Measurements from ENCODE around the gene PSMB7.

PSMB7 gene

GRCh38 chr9:124344291-124345050 is 70.8 kb downstream of the PSMB7 start:
- no peak for DNase-seq

- DNase-seq = no peak
These were observed 71.5 kb downstream of the PSMB7 start for GRCh38 chr9:124343533-124344290.

- no peak for DNase-seq
These were observed 72.3 kb downstream of the PSMB7 start for GRCh38 chr9:124342776-124343485.

GRCh38 chr9:124342402-124342775 is 72.9 kb downstream of the PSMB7 start:
- no peak for DNase-seq

- no peak for DNase-seq
These were observed 73.6 kb downstream of the PSMB7 start for GRCh38 chr9:124341455-124342170.

- DNase-seq = no peak
These were observed 74.8 kb downstream of the PSMB7 start for GRCh38 chr9:124340219-124341069.

- no peak for DNase-seq
These were observed 75.6 kb downstream of the PSMB7 start for GRCh38 chr9:124339603-124340146.

GRCh38 chr9:124337562-124337961 is 77.7 kb downstream of the PSMB7 start:
- no peak for DNase-seq

- DNase-seq = no peak
These were observed 79.9 kb downstream of the PSMB7 start for GRCh38 chr9:124335320-124335707.

- no peak for DNase-seq
These were observed 80.5 kb downstream of the PSMB7 start for GRCh38 chr9:124334568-124335319.

GRCh38 chr9:124333203-124333579 is 82.1 kb downstream of the PSMB7 start:
- no peak for DNase-seq

GRCh38 chr9:124332361-124333202 is 82.7 kb downstream of the PSMB7 start:
- DNase-seq = no peak

GRCh38 chr9:124331580-124331979 is 83.7 kb downstream of the PSMB7 start:
- DNase-seq = no peak

GRCh38 chr9:124330011-124330697 is 85.1 kb downstream of the PSMB7 start:
- DNase-seq = no peak

- no peak for DNase-seq
These were observed 85.9 kb downstream of the PSMB7 start for GRCh38 chr9:124329206-124329792.

GRCh38 chr9:124328285-124328684 is 87.0 kb downstream of the PSMB7 start:
- no peak for DNase-seq

- DNase-seq = no peak
These were observed 87.8 kb downstream of the PSMB7 start for GRCh38 chr9:124327491-124327890.

- no peak for DNase-seq
These were observed 88.9 kb downstream of the PSMB7 start for GRCh38 chr9:124326378-124326777.

- no peak for DNase-seq
These were observed 89.4 kb downstream of the PSMB7 start for GRCh38 chr9:124325816-124326215.
